K562 (cell line): ENCODE results near the gene PTGES3. TPM values are rescaled to one million over a fixed set of nuclear protein-coding genes. Genes with fewer than 3 reads are reported as not detected.

Experiments used
- BCOR ChIP-seq: fragments of 450-650 bp; IDR thresholded peaks from 2 replicates; pipeline ENCODE4 v1.6.1; 2016
- BRD9 ChIP-seq: fragments of 450-650 bp; IDR thresholded peaks from 2 replicates; pipeline ENCODE4 v1.6.1; 2018; ENCODE audit warnings: low read depth; ENCODE audit not compliant: partially characterized antibody
- ERF ChIP-seq: fragments of 450-650 bp; formaldehyde crosslinking; IDR thresholded peaks from 2 replicates; pipeline ENCODE4 v1.4.0; 2020; ENCODE audit warnings: mild to moderate bottlenecking, mixed read lengths
- FOXK1 ChIP-seq: sonication (generic); formaldehyde crosslinking; IDR thresholded peaks from 2 replicates; pipeline ENCODE4 v1.8.0; 2022; ENCODE audit warnings: missing genetic modification reagents, mild to moderate bottlenecking, borderline replicate concordance
- IRF2 ChIP-seq: sonication (generic); formaldehyde crosslinking; IDR thresholded peaks from 2 replicates; pipeline ENCODE4 v1.8.1; 2022; ENCODE audit warnings: mild to moderate bottlenecking, missing genetic modification reagents
- NR2F6 ChIP-seq: fragments of 450-650 bp; formaldehyde crosslinking; IDR thresholded peaks from 2 replicates; pipeline ENCODE4 v1.4.0; 2020; ENCODE audit warnings: mild to moderate bottlenecking
- NRF1 ChIP-seq, 2 experiments: fragments of 450-650 bp; IDR thresholded peaks in 1 of 2; conservative IDR thresholded peaks in 1 of 2; 2 replicates each; pipeline ENCODE4 v1.6.1; 2014; ENCODE audit warnings: mild to moderate bottlenecking in 2 of 2
- POLR3G ChIP-seq: IDR thresholded peaks from 2 replicates; pipeline ENCODE4 v1.6.1; 2011; ENCODE audit not compliant: insufficient read length, insufficient replicate concordance; ENCODE audit errors: extremely low read depth
- SMARCA5 ChIP-seq: fragments of 450-650 bp; IDR thresholded peaks from 2 replicates; pipeline ENCODE4 v1.6.1; 2016
- ZC3H8 ChIP-seq: fragments of 450-650 bp; IDR thresholded peaks from 2 replicates; pipeline ENCODE4 v1.6.1; 2017
- ZNF165 ChIP-seq: fragments of 250-450 bp; sonication (Bioruptor Pico); IDR thresholded peaks from 2 replicates; pipeline ENCODE4 v1.4.0; 2020; ENCODE audit warnings: borderline replicate concordance
- ZNF589 ChIP-seq: fragments of 200-800 bp; sonication (Bioruptor generic); IDR thresholded peaks from 2 replicates; pipeline ENCODE4 v1.6.1; 2016; ENCODE audit warnings: low read depth, missing genetic modification characterization, missing compliant biosample characterization
- ZNF76 ChIP-seq: fragments of 250-450 bp; sonication (Bioruptor Pico); IDR thresholded peaks from 2 replicates; pipeline ENCODE4 v1.4.0; 2020; ENCODE audit warnings: mild to moderate bottlenecking, moderate library complexity, borderline replicate concordance
- polyA plus RNA-seq, 8 experiments: library from polyadenylated mRNA; depleted of rRNA in 4 of 8; stranded (reverse) in 5 of 8; unstranded in 3 of 8; fragments of >200 nt; fragmentation: Nextera tagmentation in 2 of 8; fragmentation: Illumina TruSeq in 1 of 8; extraction: Ambion mirVana in 2 of 8; extraction: Trizol in 1 of 8; gene quantifications; 2 replicates each; pipeline versions ENCODE4 v1.2.1 to v1.2.3, GENCODE V29; 2011 to 2014; ENCODE audit warnings: inconsistent platforms in 1 of 8, missing spikeins in 1 of 8
- total RNA-seq, 7 experiments: library from RNA; depleted of rRNA in 6 of 7; stranded (reverse); fragments of >200 nt in 6 of 7; fragmentation: Illumina TruSeq in 2 of 7; extraction: Trizol in 2 of 7; gene quantifications; 2 replicates each; pipeline versions ENCODE4 v1.2.1 to v1.2.3, GENCODE V29; 2011 to 2021; ENCODE audit warnings: low replicate concordance in 1 of 7
- TF ChIP-seq, protein P1 (sequence below): sonication (generic); formaldehyde crosslinking; IDR thresholded peaks from 2 replicates; pipeline ENCODE4 v1.8.1; 2023; ENCODE audit warnings: mild to moderate bottlenecking, missing genetic modification reagents
- TF ChIP-seq, protein P2 (sequence below): fragments of 250-450 bp; sonication (Bioruptor Pico); IDR thresholded peaks from 2 replicates; pipeline ENCODE4 v1.5.0; 2020; ENCODE audit warnings: mild to moderate bottlenecking, borderline replicate concordance
- TF ChIP-seq, protein P3 (sequence below): fragments of 450-650 bp; conservative IDR thresholded peaks from 2 replicates; pipeline ENCODE4 v1.6.1; 2016; ENCODE audit warnings: missing genetic modification characterization, low read depth, mild to moderate bottlenecking, control low read depth, missing compliant biosample characterization
- TF ChIP-seq, protein P4 (sequence below): fragments of 250-450 bp; sonication (Bioruptor Pico); IDR thresholded peaks from 2 replicates; pipeline ENCODE4 v1.4.0; 2020
- TF ChIP-seq, protein P5 (sequence below): fragments of 450-650 bp; IDR thresholded peaks from 2 replicates; pipeline ENCODE4 v1.6.1; 2017; ENCODE audit warnings: antibody characterized with exemption

PTGES3 gene
- total and polyA plus RNA-seq, 9 of the 15 experiments (the other 6 are each of a cell fraction or from before 2014, with no cell fraction given) = 163 to 501 (median 213) TPM

DNA sequence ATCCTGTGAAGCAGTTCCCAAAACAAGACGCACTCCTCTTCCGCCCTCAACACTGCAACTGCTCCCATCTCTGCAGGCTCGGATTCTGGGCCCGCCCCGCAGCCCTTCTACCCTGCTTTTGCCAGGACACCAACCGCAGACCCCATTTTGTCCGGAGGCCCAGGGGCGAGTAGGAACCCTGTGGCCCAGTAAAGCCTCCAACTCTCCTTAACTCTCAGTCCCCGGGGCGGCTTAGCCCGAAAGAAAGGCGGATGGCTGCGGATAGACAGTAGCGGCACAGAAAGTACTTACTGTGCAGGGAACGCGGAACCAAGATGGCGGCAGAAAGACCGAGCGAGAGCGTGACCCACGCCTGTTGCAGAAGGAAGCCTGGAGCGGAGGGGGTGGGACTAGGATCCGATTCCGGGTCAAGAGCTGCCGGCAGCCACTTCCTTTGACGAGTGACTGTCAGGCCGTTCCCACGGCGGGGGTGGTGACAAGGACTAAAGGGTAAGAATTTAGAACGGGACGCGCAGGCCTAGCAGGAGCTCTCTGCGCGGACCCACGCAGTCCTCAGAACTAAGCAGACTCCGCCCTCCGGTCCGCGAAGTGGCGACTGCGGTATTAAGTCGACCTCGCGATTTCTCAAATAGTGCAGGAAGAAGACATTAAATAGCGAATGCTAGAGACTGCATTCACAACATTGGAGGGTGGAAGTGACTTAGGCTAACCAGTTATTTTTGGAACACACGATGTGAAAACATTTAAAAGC is 37.1 kb upstream of the PTGES3 start, which contains the start of gene NACA (continued):
- TF ChIP-seq, protein P1, sequence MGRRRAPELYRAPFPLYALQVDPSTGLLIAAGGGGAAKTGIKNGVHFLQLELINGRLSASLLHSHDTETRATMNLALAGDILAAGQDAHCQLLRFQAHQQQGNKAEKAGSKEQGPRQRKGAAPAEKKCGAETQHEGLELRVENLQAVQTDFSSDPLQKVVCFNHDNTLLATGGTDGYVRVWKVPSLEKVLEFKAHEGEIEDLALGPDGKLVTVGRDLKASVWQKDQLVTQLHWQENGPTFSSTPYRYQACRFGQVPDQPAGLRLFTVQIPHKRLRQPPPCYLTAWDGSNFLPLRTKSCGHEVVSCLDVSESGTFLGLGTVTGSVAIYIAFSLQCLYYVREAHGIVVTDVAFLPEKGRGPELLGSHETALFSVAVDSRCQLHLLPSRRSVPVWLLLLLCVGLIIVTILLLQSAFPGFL (CRISPR knock-in tag) = no peak
- no peak for TF ChIP-seq IRF2 (CRISPR knock-in tag)
- peak; percentile 94 to 95 for TF ChIP-seq NRF1 (conservative IDR thresholded peaks at IDR 0.05 in 1 of 2, IDR thresholded peaks at IDR 0.05 in 1 of 2)
- peak; percentile 86 for TF ChIP-seq ERF (CRISPR knock-in tag)
- TF ChIP-seq, protein P2, sequence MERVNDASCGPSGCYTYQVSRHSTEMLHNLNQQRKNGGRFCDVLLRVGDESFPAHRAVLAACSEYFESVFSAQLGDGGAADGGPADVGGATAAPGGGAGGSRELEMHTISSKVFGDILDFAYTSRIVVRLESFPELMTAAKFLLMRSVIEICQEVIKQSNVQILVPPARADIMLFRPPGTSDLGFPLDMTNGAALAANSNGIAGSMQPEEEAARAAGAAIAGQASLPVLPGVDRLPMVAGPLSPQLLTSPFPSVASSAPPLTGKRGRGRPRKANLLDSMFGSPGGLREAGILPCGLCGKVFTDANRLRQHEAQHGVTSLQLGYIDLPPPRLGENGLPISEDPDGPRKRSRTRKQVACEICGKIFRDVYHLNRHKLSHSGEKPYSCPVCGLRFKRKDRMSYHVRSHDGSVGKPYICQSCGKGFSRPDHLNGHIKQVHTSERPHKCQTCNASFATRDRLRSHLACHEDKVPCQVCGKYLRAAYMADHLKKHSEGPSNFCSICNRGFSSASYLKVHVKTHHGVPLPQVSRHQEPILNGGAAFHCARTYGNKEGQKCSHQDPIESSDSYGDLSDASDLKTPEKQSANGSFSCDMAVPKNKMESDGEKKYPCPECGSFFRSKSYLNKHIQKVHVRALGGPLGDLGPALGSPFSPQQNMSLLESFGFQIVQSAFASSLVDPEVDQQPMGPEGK (CRISPR knock-in tag) = no peak
- no peak for TF ChIP-seq SMARCA5
- no peak for TF ChIP-seq ZC3H8
- TF ChIP-seq, protein P3, sequence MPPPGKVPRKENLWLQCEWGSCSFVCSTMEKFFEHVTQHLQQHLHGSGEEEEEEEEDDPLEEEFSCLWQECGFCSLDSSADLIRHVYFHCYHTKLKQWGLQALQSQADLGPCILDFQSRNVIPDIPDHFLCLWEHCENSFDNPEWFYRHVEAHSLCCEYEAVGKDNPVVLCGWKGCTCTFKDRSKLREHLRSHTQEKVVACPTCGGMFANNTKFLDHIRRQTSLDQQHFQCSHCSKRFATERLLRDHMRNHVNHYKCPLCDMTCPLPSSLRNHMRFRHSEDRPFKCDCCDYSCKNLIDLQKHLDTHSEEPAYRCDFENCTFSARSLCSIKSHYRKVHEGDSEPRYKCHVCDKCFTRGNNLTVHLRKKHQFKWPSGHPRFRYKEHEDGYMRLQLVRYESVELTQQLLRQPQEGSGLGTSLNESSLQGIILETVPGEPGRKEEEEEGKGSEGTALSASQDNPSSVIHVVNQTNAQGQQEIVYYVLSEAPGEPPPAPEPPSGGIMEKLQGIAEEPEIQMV (tag) = peak; percentile 67; the same call in 1 of the 2 replicates
- TF ChIP-seq, protein P4, sequence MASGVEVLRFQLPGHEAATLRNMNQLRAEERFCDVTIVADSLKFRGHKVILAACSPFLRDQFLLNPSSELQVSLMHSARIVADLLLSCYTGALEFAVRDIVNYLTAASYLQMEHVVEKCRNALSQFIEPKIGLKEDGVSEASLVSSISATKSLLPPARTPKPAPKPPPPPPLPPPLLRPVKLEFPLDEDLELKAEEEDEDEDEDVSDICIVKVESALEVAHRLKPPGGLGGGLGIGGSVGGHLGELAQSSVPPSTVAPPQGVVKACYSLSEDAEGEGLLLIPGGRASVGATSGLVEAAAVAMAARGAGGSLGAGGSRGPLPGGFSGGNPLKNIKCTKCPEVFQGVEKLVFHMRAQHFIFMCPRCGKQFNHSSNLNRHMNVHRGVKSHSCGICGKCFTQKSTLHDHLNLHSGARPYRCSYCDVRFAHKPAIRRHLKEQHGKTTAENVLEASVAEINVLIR (CRISPR knock-in tag) = no peak; the same call in 1 of the 2 replicates
- peak; percentile 34 for TF ChIP-seq BCOR
- no peak for TF ChIP-seq ZNF76 (CRISPR knock-in tag)
- TF ChIP-seq, protein P5, sequence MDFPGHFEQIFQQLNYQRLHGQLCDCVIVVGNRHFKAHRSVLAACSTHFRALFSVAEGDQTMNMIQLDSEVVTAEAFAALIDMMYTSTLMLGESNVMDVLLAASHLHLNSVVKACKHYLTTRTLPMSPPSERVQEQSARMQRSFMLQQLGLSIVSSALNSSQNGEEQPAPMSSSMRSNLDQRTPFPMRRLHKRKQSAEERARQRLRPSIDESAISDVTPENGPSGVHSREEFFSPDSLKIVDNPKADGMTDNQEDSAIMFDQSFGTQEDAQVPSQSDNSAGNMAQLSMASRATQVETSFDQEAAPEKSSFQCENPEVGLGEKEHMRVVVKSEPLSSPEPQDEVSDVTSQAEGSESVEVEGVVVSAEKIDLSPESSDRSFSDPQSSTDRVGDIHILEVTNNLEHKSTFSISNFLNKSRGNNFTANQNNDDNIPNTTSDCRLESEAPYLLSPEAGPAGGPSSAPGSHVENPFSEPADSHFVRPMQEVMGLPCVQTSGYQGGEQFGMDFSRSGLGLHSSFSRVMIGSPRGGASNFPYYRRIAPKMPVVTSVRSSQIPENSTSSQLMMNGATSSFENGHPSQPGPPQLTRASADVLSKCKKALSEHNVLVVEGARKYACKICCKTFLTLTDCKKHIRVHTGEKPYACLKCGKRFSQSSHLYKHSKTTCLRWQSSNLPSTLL = no peak
- no peak for TF ChIP-seq NR2F6
- TF ChIP-seq FOXK1 (CRISPR knock-in tag) = peak; percentile 95; the same call in 1 of the 2 replicates
- TF ChIP-seq ZNF589 (CRISPR knock-in tag) = peak; percentile 74
- TF ChIP-seq ZNF165 (CRISPR knock-in tag) = no peak
- peak; percentile 99 for TF ChIP-seq BRD9
- TF ChIP-seq POLR3G = no peak
